Measurements from ENCODE around the gene ACP7. TPM values are rescaled to one million over a fixed set of nuclear protein-coding genes. Genes with fewer than 3 reads are reported as not detected.
A peak's percentile ranks its signal among the peaks of the same experiment; 100 is the strongest.

The ACP7 gene
- total and polyA plus RNA-seq, 8 donors, result not detected

DNA sequence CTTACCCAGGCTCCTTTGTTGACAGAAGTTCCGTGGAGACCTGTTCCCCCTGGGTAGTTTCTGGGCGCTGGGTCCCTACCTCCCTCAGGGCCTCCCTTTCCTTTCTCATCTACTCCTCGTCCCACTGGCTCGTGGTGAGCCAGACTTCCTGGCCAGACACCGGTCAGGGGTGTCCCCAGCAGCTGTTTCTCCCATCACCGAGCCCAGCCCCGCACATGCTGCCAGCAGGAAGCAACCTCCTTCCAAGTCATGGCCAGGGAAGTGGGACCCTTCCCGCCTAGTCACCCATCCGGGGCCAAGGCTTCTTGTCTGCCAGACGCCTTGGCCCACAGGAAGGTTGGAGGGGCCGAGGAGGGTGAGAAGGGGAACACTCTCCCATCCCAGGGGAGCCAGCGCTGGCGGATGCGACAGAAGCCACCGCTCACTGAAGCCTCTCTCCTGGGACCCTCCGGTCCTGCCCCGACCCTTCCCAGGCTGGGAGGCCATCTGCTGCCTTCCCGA lies 47.1 kb downstream of the ACP7 start:
- 37 to 52% (median 39%) methylated on average over 9 to 18 of the region's 18 CpGs for WGBS, 5 donors
- Histone ChIP-seq H3K27ac (peak overlapping the region in 4 of 5 donors; percentile 40 to 74 (median 66)), H3K4me1 (peaks cover 71 to 92% (median 87%) of the 10 kb centered on the region in 4 donors), H3K4me3 (no peak overlapping the region), H3K36me3 (no peaks in the 10 kb centered on the region), H3K27me3 (no peaks in the 10 kb centered on the region), H3K9me3 (no peaks in the 10 kb centered on the region)
- TF ChIP-seq CTCF (IDR thresholded peaks at IDR 0.05) (no peak), POLR2AphosphoS5 (IDR thresholded peaks at IDR 0.05) (no peak), EP300 (IDR thresholded peaks at IDR 0.05) (no peak), POLR2A (IDR thresholded peaks at IDR 0.05) (no peak)
- DNase-seq, result no peak
- intact Hi-C loops (cut with DNase I; ENCODE audit: low total_unique reads), result no loop called here

GRCh38 chr19:39132344-39132969 lies 48.3 kb downstream of the ACP7 start:
- WGBS, 5 donors, result 55 to 67% (median 58%) methylated on average over 20 of the region's 20 CpGs
- TF ChIP-seq CTCF (IDR thresholded peaks at IDR 0.05) (no peak), POLR2A (IDR thresholded peaks at IDR 0.05) (no peak), EP300 (IDR thresholded peaks at IDR 0.05) (no peak), POLR2AphosphoS5 (IDR thresholded peaks at IDR 0.05) (no peak)
- no peaks in the 10 kb centered on the region for H3K36me3 ChIP-seq
- intact Hi-C loops (cut with DNase I; ENCODE audit: low total_unique reads), result no loop called here
- no peak overlapping the region for H3K4me3 ChIP-seq
- peaks cover 74 to 92% (median 87%) of the 10 kb centered on the region in 4 donors for H3K4me1 ChIP-seq
- peak overlapping the region in 4 of 5 donors; percentile 16 to 74 (median 66) for H3K27ac ChIP-seq
- no peaks in the 10 kb centered on the region for H3K9me3 ChIP-seq
- DNase-seq, result no peak
- H3K27me3 ChIP-seq, result no peaks in the 10 kb centered on the region

- WGBS, 5 donors, result 22 to 33% (median 30%) methylated on average over 20 to 23 of the region's 23 CpGs
- TF ChIP-seq EP300 (IDR thresholded peaks at IDR 0.05) (no peak), POLR2A (IDR thresholded peaks at IDR 0.05) (no peak), CTCF (IDR thresholded peaks at IDR 0.05) (no peak), POLR2AphosphoS5 (IDR thresholded peaks at IDR 0.05) (no peak)
- intact Hi-C loops (cut with DNase I; ENCODE audit: low total_unique reads), result no loop called here
- Histone ChIP-seq H3K4me3 (peak overlapping the region in 3 of 4 donors; percentile 2 to 6 (median 4)), H3K27ac (peak overlapping the region; percentile 2 to 74 (median 66)), H3K9me3 (no peaks in the 10 kb centered on the region), H3K36me3 (no peaks in the 10 kb centered on the region), H3K4me1 (peaks cover 74 to 92% (median 86%) of the 10 kb centered on the region in 4 donors), H3K27me3 (no peaks in the 10 kb centered on the region)
- DNase-seq, result peak; percentile 56 to 78
Measured at GRCh38 chr19:39133431-39134270, 49.5 kb downstream of the ACP7 start.

DNA sequence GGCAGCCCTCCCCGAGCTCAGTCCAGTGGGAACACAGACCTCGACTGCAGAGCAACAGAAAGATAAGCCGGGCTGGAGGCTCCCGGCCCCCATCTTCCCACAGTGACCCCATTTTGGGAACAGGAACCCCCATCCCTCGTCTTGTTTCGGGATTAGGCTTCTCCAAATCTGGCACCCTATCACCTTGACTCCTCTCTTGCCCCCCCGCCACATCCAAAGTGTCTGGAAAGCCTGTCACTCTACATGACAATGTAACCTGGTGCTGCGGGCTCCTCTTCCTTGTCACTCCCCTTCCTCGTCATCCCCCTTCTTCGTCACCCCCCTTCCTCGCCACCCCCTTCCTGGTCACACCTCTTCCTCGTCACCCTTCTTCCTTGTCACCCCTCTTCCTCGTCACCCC lies 51.5 kb downstream of the ACP7 start:
- no peaks in the 10 kb centered on the region for H3K9me3 ChIP-seq
- peaks cover 76 to 92% (median 85%) of the 10 kb centered on the region in 4 donors for H3K4me1 ChIP-seq
- no peak overlapping the region for H3K4me3 ChIP-seq
- peak overlapping the region in 3 of 5 donors; percentile 13 to 67 (median 14) for H3K27ac ChIP-seq
- 80 to 90% (median 86%) methylated on average over 13 of the region's 13 CpGs for WGBS, 5 donors
- H3K27me3 ChIP-seq, result no peaks in the 10 kb centered on the region
- intact Hi-C loops (cut with DNase I; ENCODE audit: low total_unique reads), result no loop called here
- no peak for DNase-seq
- H3K36me3 ChIP-seq, result no peaks in the 10 kb centered on the region
- TF ChIP-seq POLR2AphosphoS5 (IDR thresholded peaks at IDR 0.05) (no peak), EP300 (IDR thresholded peaks at IDR 0.05) (no peak), POLR2A (IDR thresholded peaks at IDR 0.05) (no peak), CTCF (IDR thresholded peaks at IDR 0.05) (no peak)
